MM.1S (cell line): Measurements from ENCODE around the gene TES.

Experiments used
- CTCF ChIP-seq: fragments of 300-600 bp; sonication (generic); IDR thresholded peaks from 2 replicates; pipeline ENCODE4 v1.5.1; 2016; ENCODE audit warnings: antibody characterized with exemption, low read length, mixed read lengths
- EZH2phosphoT487 ChIP-seq: fragments of 300-600 bp; sonication (generic); IDR thresholded peaks from 2 replicates; pipeline ENCODE4 v1.6.1; 2018; ENCODE audit warnings: antibody characterized with exemption, low read length

GRCh38 chr7:116176226-116176625 is 34.1 kb upstream of the TES start:
- TF ChIP-seq CTCF (no peak), EZH2phosphoT487 (no peak)
